GM18520 (cell line): ENCODE measurements around the gene TPX2.
A peak's percentile ranks its signal among the peaks of the same experiment; 100 is the strongest.

Experiments
- ATAC-seq: cut with Tn5 transposase; IDR thresholded peaks from one replicate; pipeline ENCODE4 v1.9.1; 2021; ENCODE audit not compliant: unreplicated experiment

The TPX2 gene

DNA sequence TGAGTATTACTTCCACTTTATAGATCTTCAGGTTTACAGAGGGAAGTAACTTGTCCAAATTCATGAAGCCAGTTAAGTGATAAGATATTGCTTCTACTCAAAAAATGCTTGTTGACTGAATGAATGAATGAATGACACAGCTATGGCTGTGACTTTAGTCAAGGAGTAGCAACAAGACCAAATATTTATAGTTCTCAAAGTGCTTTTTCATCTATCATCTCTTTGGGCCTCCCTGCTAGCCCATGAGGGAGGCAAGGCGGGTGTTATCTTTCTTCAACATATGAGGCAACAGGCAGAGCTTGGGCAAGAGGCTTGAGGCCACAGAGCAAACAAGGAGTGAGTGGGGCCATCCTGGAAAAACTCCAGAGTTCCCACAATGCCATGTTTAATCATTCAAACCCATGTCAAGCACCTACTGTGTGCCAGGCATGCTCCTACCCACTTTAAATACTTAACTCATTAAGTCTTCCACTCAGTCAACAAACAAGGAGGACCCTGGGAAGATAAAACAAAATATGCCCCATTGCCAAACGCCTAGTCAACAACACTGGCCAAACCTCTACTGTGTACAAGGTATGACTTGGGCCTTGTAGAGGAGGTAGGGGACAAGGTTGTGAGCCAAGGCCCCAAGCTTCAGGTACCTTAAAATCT, 32.4 kb upstream of the TPX2 start:
- ATAC-seq = no peak

DNA sequence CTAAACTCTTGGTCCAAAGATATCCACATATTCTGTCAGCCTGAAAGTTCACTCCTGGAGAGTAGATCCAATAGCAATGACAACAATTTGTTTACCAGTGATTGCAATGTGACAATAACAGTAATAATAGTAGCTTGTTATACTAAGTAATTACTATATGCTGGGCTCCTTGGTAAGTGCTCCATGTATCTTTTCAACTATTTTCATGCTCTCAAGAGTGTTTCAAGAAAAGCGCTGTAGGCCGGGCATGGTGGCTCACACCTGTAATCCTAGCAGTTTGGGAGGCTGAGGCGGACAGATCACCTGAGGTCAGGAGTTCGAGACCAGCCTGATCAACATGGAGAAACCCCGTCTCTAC, 31.9 kb upstream of the TPX2 start:
- no peak for ATAC-seq

DNA sequence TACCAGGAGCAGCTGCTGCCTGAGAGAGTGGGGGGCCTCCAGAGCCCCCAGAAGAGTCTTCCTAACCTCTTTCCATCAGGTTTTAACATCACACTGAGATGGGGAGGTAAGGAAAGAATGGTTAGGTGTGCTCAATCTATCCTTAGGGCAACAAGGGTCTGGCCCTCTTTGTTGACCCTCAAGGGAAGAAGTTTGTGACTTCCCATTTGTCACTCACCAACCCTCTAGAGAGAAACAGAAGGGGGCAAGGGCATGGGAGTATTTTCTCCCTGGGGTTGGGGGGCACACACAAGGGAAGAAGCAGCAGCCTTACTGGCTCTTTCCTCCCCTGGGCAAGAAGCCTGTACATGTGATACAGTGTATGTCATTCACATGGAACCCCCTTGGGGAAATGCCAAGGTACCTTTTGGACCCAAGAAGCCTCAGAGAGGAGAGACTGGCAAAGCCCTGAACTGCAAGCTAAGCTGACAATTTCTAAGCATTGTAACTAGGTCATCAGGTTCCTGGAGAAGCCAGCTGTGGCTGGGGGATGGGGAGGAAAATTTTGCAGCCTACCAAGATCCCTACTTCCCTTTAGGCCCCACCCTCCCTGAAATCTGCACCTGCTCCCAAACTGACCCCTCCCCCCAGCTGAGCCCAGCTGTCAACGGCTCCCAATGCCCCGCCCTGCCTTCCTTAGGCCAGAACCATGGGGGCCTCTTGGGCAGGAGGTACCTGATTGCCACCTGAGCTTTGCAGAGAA, 30.9 kb upstream of the TPX2 start:
- ATAC-seq = no peak

DNA sequence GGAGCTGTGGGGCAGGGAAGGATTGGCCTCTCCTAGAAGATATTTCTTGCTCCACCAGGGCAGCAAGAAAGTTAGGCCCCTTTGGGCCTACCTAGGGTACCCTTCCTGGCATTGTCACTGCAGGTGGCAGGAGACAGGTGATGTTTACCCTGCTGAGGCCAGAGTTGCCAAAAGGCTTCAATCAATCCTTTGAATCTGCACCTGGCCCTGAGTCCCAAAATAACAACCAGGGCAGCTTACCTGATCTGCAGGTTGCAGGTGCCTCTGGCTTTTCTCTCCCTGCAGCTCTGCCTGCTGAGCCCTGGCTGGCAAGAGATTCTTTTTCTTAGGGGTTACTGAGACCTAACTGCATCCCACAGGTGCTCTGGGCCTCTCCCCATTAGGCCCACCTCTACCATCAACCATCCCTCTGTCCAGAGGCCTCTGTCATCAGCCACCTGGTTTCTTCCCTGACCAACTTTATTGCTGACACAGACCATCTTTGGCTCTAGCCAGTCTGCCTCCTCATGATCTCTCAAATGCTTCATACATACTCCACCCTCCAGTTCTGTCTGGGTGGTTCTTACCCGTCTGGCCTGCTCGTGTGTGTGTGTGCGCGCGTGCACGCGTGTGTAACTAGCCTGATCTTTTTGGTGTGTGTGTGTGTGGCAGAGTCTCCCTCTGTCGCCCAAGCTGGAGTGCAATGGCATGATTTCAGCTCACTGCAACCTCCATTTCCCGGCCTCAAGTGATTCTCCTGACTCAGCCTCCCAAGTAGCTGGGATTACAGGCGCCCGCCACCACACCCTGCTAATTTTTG, 30.2 kb upstream of the TPX2 start:
- no peak for ATAC-seq

DNA sequence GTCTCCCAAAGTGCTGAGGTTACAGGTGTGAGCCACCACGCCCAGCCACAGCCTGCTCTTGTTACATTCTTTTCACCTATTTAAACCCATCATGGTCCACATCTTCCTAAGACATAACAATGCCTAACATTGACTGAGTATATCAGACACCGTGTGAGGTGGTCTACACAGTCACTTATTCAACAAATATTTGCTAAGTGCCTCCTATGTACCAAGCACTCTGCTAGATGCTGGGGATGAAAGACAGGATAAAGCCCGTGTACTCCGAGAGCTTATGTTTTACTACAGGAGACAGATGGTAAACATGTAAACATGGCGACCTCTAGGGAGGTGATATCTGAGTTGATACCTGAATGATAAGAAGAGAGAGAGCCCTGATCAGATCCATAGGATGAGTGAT, 29.2 kb upstream of the TPX2 start:
- ATAC-seq = no peak

DNA sequence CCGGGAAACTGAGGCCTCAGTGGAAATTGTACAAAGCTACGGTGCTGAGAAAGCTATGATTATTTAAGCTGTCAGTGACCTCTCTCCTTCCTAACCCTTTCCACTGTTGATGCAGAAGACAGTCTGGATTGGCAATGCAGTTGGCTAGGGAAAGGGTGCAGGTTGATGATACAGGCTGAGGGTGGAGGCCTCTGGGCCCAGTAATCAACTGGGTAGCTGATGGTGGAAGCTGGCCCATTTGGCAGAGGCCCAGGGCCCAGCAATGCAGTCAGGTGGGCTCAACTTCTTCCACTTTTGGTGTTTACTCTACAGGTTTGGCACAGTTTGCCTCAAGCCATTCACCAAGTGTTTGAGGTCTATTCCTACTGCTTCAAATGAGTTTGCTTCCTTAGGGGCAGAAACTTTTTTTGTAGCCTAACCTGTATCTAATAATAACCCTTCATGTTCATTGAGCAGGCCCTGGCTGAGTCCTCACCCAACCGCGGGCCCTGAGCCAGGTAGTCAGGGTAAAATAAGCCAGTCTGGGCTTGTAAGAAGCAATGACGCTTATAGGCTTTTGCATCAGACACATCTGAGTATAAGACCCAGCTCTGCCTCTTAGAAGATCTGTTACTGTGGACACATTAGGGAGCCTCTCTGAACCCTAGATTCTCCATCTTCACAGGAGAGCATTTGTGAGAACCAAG, 28.5 kb upstream of the TPX2 start:
- ATAC-seq = no peak

DNA sequence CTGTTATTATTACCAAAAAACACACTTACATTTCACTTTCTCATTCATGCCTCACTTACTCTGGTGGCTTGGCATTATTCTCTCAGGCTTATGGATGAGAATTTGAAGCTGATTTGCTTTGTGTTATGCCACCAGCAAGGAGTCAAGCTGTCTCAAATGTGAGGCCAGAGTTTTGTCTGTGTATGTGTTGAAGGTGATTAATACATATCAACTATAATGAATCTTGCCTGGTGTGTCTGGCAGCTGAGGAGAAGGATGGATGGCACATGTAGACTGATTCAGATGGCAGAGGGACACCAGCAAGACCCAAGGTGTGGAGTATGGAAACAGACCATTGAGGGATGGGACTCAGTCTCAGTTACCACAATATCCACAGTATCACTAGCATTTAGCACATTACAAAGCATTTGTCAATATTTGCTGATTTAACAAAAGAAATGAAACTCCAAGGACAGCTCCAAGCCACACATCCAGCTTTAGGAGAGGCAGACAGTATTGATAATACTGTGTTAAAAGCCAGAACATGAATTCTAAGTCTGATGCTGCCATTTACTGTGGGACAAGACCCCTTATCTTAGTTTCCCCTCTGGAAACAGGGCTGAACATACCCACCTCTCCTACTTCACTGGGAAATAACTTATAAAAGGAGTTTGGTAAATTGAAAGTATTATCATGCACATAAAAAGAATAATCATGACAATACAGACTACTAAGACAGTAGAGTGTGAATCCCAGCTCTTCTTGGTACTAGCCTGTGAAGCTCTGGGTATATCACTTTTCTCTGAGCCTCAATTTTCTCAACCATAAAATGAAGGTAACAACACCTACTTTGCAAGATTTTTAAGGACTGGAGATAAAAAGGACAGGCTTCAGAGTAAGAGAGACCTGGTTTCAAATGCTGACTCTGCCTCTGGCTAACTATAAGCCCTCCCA, 27.6 kb upstream of the TPX2 start:
- no peak for ATAC-seq

DNA sequence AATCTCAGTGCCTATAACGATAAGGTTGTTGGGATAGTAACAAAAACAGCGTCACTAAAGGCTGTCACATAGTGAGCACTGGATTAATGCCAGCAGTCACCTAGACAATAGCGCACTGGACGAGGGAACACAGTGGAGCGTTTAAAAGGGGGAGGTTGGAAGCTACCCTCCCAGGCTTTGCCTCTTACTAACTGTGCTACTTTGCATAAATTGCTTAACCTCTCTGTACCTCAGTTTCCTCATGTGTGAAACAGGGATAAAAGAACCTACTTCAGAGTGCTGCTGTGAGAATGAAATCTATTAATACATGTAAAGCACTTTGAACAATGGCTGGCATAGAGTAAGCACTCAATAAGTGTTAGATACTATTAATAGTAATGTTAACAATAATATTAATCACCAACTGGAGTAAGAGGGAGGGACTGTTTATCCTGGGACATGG, 27.0 kb upstream of the TPX2 start:
- ATAC-seq = no peak

DNA sequence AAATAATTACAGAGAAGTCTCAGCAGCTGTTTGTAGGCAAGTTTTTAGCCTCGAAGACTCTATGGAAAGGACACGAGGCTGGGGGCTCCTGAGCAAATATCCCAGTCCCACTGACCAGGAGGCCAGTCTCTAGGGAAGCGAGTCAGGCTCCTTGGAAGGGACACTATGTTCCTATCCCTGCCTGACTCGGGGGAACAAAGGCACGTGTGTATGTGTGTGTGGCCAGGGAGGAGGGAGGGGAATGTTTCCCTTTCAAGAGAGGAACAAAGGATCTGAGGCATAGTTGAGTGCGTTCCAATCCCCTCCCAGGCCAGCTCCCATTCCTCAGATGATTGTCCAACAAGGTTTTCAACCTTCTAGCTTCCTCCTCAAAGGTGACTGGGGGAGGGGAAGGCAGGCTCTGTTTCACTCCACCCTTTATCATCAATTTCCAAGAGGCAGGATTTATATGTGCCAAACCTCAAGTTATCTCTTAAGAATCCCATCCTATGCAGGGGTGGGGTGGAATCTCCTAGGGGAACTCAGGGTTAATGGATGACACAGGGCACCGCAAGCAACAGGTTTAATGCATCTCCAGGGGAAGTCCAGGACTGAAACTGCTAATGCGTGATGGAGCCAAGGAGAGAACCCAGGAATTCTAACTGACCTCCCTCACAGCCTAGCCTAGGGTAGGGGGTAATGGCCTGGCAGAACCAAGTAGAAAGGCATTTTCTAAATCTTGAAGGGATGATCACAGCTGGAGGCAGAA, 26.4 kb upstream of the TPX2 start:
- ATAC-seq = no peak

DNA sequence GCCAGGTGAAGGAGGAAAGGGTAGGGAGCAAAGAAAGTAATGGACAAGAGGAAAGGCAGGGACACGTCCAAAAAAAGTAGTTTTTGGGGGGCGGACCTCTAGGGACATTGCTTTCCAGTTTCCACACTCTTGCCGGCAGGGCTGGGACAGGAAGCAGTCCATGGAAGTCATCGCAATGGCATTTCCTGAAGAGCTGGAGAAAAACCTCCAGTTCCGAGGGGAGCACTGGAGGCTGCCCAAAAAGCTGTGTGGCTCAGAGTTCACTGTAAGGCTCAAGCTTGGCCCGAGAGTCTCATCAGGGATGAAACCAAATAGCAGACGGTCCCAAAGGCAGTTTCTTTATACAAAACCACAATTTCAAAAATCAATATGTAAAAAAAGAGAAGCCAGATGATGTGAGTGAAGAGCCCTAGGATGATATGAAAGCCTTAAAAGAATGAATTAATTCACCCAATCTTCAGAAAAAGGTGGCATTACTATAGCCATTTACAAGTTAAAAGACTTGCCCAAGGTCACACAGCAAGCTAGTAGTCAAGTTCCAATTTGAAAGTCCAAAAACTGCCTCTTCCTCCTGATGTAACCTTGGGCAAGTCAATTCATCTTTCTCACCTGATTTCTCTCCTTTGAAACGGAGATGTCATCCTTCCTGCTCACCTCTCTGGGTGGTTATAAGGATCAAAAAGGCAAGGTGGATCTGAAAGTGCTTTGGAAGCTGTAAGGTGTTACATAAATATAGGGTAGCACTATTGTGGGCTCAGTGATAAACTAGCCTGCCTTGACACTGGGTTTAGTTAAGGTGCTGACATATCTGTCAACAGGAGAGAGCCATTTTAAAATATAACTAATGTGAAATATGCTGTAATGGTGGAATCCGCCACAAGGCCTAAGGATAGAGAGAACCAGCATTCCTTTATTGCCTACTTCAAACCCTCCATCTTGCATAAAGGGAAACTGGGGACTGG, 25.5 kb upstream of the TPX2 start:
- no peak for ATAC-seq

DNA sequence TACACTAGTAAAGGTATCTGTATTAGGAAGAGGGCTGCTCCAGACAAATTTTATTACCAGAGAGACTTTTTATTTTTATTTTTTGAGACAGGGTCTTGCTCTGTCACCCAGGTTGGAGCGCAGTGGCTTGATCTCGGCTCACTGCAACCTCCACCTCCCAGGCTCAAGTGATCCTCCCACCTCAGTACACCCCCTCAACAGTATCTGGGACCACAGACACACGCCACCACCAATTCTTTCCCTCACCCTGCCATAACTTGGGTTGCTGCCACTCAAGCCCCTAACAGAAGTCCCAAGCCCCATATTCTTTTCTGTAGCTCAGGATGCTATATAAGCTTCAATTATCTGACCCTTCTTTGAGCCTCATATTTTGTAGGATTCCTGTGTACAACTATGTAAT, 23.3 kb upstream of the TPX2 start:
- no peak for ATAC-seq

DNA sequence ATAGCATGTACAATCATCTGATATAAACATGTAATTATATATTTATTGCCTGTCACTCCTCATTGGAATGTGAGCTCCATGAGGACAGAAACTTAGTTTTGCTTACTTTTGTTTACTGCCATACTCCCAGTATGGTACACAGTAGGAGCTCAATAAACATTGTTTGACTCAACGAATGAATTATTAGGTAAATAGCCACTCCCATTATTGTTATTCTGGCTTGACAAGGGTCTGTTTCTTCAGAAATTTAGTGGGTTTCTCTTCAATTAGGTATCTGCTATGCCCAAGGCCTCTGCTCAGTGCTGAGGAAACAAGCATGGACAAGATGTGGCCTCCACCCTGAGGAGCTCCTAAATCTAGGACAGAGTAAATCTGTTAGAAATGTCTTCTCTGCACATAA, 22.7 kb upstream of the TPX2 start:
- no peak for ATAC-seq

DNA sequence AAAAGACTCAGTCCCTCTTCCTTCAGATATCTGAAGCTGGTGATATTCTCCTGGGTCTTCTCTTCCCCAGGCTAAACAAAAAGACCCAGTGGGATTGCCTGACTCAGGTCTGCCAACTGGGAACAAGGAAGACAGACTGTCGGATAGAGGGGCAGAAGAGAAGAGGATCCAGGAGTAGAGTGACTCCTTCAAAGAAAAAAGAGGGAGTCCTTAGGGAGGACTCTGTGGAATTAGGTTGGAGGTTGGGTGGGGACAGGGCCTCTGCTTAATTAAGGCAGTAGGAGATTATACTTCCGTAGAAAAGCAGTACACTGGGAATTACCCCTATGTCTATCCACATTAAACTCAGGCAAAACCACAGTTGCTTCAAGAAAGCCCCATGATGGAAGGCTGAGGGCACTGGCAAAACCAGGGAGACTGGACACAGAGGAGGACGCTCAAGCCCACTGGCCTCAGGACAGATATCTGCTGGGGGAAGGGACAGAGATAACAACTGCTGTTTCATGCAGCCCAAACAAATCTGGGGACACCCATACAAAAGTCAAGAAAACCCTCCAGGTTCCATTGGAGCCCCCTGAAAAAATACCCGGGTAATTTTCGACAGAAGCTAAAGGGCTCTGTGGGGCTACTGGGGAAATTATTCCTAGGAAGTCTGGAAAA, 22.1 kb upstream of the TPX2 start:
- peak; percentile 13 for ATAC-seq

DNA sequence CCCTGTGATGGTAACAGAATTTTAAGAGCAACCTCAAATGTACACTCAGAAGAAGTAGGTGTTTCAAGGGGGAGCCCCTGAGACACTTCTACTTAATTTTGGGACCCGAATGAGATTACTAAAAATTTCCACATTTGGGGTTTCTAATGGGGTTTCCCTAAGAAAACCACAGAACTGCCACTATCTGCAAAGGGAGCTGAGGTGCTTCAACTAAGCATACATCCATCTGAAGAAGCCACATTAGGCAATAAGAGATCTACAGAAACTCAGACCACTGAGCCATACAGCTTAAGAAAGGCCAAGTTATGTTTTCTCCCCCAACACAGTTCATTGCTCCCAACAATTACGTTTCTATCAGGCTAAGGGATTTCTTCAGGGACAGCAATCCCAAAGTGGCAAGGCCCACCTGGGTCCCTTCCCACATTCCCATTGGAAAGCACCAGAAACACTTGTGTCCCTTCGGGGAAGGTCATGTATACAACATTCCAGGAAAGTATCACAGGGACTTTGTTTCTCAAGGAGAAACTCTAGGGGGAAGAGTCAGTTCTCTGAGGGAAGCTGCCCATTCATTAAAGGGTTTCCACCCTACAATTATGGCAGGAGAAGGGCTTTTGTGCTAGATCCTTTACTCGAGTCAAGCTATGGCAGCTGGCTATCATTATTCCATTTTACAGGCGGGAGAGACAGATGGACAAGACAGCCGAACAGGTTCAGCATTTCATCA, 21.4 kb upstream of the TPX2 start:
- ATAC-seq = peak; percentile 43

DNA sequence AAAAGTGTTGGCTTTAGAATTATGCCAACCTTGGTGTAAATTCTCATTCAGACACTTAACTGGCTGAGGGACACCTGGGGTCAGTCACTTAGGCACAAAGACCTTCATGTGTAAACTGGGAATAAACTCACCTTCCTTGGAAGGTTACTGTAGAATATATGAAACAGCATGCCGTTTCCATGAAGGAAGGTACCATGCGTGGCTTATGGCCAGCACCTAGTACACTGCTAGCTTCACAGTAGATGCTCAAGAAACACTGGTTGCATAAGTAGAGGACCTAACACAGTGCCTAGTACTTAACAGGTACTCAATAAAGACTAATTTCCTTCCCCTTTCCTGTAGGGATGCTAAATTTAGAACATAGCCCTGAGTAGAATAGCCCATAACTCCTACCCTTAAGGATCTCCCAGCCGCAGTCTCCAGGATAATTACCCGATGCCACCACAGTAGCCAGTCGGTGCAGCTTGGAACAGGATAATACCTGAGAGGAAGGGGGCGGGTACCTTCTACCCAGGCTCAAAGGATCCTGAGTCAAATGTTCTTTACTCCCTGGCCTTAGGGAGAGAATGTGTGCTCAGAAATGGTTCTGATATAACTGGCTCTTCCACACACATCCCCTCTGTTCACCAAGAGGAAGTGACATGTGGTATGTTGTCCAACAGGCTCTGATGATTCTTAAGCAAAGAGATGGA, 20.0 kb upstream of the TPX2 start:
- ATAC-seq = no peak

DNA sequence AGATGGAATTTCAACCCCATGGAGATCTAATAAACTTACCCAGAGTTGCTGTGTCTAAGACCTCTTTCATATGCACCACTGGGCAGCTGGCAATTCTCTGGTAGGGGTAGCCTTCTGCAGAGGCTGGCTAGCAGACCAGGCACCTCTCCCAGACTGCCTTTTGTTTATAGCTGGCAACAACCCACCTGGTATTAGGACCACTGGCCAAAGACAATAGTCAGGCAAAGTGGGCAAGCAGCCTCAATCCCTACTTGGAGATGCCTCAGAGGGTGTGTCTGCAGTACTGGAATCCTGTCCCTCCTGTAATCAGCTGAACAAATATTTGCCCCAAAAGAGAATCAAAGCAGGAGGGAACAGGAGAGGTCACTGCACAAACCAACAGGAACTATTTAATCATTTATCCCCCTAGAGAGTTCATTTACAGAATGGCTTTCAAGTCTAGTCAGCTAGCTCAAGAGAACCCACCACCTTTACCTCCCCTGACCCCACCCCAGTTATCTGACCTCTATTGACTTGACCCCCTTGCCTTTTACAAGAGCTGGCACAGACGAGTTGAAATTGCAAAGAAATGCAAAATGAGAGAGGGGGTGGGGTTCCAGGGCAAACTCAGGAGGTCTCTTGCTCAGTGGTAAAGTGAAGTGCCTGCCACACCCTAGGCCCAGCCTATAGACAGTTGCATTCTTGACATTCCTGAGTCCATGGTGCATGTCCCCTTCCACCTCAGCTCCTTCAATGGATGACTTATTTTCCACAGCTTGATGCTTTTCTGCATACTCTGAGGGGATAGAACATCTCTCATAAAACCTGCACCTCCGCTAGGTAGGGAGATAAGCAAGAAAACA, 19.2 kb upstream of the TPX2 start:
- ATAC-seq = no peak
